Eye (tissue), 1 donor: Measurements from ENCODE around the gene ARFGAP2.
"Not testable (repeated sequence)": the region's sequence is repeated elsewhere in the genome, so short reads cannot be mapped to it uniquely, and the experiment has no call there.

Experiments used
- DNase-seq: peaks from one replicate; pipeline ENCODE4 v3.0.0-alpha.2; 2015

ARFGAP2 gene

GRCh38 chr11:47147250-47147649 lies 29.4 kb downstream of the ARFGAP2 start:
- no peak for DNase-seq

DNA sequence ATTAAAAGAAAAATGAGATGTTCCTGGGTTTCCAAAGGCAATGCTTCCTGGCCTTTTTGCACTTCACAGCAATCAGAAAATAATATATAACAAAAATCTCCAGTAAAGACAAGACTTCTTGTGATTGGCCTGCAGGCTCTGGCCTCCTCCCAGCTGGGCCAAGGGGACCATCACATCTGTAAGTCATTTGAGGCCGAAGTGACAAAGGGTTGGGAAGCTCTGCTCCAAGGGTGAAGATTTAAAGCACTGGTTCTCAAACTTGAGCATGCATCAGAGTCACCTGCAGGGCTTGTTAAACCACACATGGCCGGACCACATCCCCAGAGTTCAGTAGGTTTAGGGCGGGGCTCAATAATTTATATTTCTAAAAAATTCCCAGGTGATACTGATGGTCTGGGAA lies 32.1 kb downstream of the ARFGAP2 start:
- DNase-seq = no peak

GRCh38 chr11:47143322-47143721 lies 33.4 kb downstream of the ARFGAP2 start:
- peak; percentile 74 for DNase-seq

DNA sequence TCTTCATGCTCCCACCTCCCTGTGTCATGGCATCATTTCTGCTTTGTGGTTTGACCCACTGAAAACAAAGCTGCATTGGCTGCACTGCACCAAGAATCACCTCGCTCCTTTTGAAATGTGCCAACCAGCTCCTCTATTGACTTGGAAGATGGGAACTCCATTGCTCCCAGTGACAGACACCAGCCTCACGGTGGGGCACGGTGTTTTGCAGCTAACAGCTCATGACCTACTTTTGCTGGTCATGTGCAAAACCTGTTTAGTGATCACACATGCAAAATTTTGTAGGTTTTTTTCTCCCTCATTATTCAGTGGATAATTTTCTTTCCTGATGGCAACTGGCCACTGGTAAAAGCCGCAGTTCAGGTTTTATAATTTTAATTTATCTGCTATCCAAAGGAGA lies 36.8 kb downstream of the ARFGAP2 start:
- no peak for DNase-seq

DNA sequence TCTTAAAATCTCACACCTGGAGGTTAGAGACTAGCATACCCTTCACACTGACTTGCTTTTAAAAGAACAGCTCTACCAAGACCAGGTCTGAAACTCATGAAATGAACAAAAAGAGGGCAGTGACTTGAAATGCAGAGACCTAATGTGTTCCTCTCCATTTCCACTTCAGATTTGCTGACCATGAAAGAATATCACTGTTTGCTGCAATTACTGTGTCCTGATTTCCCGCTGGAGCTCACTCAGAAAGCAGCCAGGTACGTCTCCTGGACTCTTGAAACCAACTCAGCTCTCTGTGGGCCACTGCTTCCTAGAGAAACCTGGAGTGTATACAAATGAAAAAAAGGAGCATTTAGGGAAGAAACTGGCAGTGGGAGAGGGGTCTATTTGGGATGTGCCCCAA lies 39.2 kb downstream of the ARFGAP2 start:
- no peak for DNase-seq

DNA sequence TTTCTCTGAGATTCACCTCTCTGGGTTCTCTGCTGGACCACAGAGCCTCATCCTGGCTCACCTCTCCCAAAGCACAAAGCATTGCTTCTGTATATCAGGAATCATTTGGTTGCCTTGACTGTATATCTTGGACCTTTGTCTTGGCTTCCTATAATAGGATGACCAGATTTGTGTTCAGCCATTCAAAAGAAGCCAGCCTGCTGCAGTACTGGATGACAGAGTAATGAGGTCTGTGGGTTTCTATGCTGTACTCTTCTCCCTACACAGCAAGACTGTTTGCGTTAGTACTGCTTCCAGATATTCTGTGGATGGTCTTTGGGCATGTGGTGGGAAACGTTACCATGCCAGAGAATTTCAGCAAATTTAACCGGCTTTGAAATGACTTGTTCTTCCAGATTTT lies 39.8 kb downstream of the ARFGAP2 start:
- DNase-seq = no peak

- DNase-seq = no peak
Observed at GRCh38 chr11:47136327-47136726, 40.4 kb downstream of the ARFGAP2 start.

- DNase-seq = no peak
Observed at GRCh38 chr11:47132981-47133380, 43.7 kb downstream of the ARFGAP2 start.

- no peak for DNase-seq
Observed at GRCh38 chr11:47132490-47132889, 44.2 kb downstream of the ARFGAP2 start.

- DNase-seq = no peak
Observed at GRCh38 chr11:47131136-47131535, 45.5 kb downstream of the ARFGAP2 start.

DNA sequence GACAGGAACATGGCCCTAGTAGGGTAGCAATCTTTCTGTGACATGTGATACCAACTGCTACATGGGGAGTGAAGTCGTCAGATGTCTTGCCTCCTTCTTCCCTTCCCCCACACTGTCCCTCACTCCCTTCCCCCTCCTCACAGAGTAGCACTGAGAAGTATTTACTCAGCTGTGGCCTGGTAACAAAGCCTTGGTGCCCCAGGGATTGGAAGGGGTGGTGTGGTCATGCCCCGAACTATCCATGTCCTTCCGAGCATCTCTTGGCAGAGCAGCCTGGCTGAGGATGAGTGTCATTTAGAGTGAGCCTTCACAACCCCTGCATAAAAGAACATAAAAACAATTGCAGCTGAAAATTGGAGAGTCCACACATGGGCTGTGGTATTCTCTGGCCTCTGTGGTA lies 46.1 kb downstream of the ARFGAP2 start:
- DNase-seq = peak; percentile 24

DNA sequence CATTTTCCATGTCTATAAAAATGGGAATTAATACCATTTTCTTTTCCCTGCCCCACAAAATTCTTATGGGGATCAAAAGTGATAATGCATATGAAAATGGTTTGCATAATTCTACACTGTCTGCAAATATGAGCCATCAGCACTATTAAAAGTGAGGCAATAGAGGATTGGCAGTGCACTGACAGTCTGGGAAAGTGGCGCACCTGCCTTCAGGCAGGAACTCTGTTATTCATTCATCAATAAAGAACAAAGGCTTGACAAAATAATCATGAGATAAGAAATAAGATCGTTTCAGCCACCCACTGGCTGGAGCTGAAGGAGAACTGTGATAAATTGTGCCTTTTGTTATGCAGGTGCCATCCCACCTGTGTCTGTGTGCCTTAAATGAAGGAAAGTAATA lies 49.5 kb downstream of the ARFGAP2 start:
- DNase-seq = no peak

DNA sequence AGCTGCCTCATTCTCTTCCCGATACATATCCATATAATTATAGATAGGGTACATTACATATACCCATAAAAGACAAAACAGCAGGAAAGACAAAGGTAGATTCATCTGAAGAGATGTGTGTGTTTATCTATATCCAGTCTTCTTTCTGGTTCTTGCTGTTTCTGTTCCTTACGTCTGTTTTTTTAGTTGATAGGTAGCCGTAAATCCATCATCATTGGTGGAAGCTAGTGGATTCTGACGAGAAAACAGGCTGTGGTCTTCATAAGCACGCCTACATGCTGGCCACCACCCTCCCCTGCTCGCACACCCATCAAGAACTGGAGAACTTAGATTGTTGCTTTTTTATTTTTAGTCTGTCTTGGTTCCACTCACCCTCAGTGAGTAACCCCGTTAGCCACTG lies 51.6 kb downstream of the ARFGAP2 start:
- DNase-seq = no peak

GRCh38 chr11:47124675-47125074 lies 52.0 kb downstream of the ARFGAP2 start:
- no peak for DNase-seq

GRCh38 chr11:47123094-47123493 lies 53.6 kb downstream of the ARFGAP2 start:
- no peak for DNase-seq

DNA sequence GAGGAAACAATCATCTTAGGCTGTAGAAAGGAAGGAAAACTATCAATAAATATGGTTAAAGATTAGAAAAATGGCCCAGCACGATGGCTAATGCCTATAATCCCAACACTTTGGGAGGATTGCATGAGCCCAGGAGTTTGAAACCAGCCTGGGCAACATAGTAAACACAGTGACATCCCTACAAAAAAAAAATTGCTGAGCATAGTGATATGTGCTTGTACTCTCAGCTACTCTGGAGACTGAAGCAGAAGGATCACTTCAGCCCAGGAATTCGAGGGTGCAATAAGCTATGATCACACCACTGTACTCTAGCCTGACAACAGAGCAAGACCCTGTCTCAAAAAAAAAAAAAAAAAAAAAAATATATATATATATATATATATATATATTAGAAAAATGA lies 54.9 kb downstream of the ARFGAP2 start:
- no peak for DNase-seq

GRCh38 chr11:47121056-47121455 lies 55.6 kb downstream of the ARFGAP2 start:
- no peak for DNase-seq

DNA sequence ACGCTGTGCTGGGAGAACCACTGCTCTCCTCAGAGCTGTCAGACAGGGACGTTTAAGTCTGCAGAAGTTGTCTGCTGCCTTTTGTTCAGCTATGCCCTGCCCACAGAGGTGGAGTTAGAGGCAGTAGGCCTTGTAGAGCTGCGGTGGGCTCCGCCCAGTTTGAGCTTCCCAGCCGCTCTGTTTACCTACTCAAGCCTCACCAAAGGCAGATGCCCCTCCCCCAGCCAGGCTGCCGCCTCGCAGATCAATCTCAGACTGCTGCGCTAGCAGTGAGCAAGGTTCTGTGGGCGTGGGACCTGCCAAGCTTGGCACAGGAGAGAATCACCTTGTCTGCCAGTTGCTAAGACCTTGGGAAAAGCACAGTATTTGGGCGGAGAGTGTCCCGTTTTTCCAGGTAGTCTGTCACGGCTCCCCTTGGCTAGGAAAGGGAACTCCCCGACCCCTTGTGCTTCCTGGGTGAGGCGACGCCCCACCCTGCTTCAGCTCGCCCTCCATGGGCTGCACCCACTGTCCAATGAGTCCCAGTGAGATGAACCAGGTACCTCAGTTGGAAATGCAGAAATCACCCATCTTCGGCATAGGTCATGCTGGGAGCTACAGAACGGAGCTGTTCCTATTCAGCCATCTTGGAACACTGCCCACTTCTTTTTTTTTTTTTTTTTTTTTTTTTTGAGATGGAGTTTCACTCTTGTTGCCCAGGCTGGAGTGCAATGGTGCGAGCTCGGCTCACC lies 57.6 kb downstream of the ARFGAP2 start:
- DNase-seq = not testable (repeated sequence)
